Measurements from ENCODE around the gene FBXO8.

GRCh38 chr4:174230148-174230547, 53.3 kb downstream of the FBXO8 start:
- TF ChIP-seq CTCF (IDR thresholded peaks at IDR 0.05) (no peak), POLR2A (IDR thresholded peaks at IDR 0.05) (no peak)
